ENCODE data around the gene ANKRD12. TPM values are rescaled to one million over a fixed set of nuclear protein-coding genes. Genes with fewer than 3 reads are reported as not detected.

Gene ANKRD12
- total RNA-seq, 1 experiment from 2014 or later, result 19.1 TPM

- Histone ChIP-seq H3K4me2 (ENCODE audit: low read length) (peak within 1 kb of the TSS; percentile 91), H3K9me2 (replicated peaks; ENCODE audit: low read length) (no peaks in the 10 kb centered on the region), H3K79me2 (ENCODE audit: low read length) (peaks cover 52% of the 10 kb centered on the region), H3K4me1 (ENCODE audit: insufficient read depth, low read length) (peaks cover 55% of the 10 kb centered on the region), H3K9me3 (ENCODE audit: low read length) (no peaks in the 10 kb centered on the region), H3K36me3 (ENCODE audit: low read depth, low read length) (peaks cover 7% of the 10 kb centered on the region; the same call in 1 of the 2 replicates), H3F3A (ENCODE audit: low read length, unreplicated experiment) (no peaks in the 10 kb centered on the region), H3K27me3 (ENCODE audit: low read length) (no peaks in the 10 kb centered on the region), H3K4me3 (ENCODE audit: low read length) (peak within 1 kb of the TSS; percentile 73), H2AFZ (ENCODE audit: low read length) (peak within 1 kb of the TSS; percentile 92), H3K9ac (ENCODE audit: low read length) (peak within 1 kb of the TSS; percentile 97), H3K27ac (ENCODE audit: low read length) (peak within 1 kb of the TSS; percentile 80), H4K20me1 (ENCODE audit: low read length) (peaks cover 39% of the 10 kb centered on the region)
- intact Hi-C loops (cut with micrococcal nuclease), result loop anchor here (1.0 kb wide), 3 partner anchors 8 to 412 kb away; no protein-coding TSS in a partner anchor
- BruUV-seq (replicated peaks), result TSS peak; percentile 35
- POLR2A ChIA-PET (ENCODE audit: unreplicated experiment), result interaction anchor here (0.7 to 1.2 kb wide), 2 partner anchors 35 to 78 kb away, joined by 3 to 5 read pairs; no protein-coding TSS in a partner anchor
- no peak for TF ChIP-seq EZH2 (IDR thresholded peaks at IDR 0.05; ENCODE audit: low read length, unreplicated experiment)
- no peak for TF ChIP-seq CTCF (conservative IDR thresholded peaks at IDR 0.05; ENCODE audit: low read depth, low read length)
- no peak for TF ChIP-seq EZH2phosphoT487 (IDR thresholded peaks at IDR 0.05; ENCODE audit: borderline replicate concordance, low read length)
- ATAC-seq (peak; percentile 81), DNase-seq (peak; percentile 97)
- CTCF ChIA-PET, result interaction anchor here (0.9 to 2.1 kb wide), 5 partner anchors 29 to 232 kb away, joined by 3 to 11 read pairs (median 4); partner anchors contain the start of gene TWSG1
Observed at GRCh38 chr18:9102508-9103375, 33.8 kb upstream of the ANKRD12 start, which contains the start of gene NDUFV2. Gene NDUFV2 (plus strand): TSS chr18:9102699. CDS start chr18:9102744, 45 bp downstream.

GRCh38 chr18:9103376-9103873 is 33.2 kb upstream of the ANKRD12 start:
- DNase-seq (peak; percentile 50), ATAC-seq (peak; percentile 9; the same call in 1 of the 2 replicates)
- intact Hi-C loops (cut with micrococcal nuclease), result loop anchor here (1.0 kb wide), 2 partner anchors 30 to 411 kb away; no protein-coding TSS in a partner anchor
- TF ChIP-seq EZH2 (IDR thresholded peaks at IDR 0.05; ENCODE audit: low read length, unreplicated experiment) (no peak), CTCF (conservative IDR thresholded peaks at IDR 0.05; ENCODE audit: low read depth, low read length) (peak; percentile 49; the same call in 1 of the 2 replicates)
- Histone ChIP-seq H3K9me3 (ENCODE audit: low read length) (no peaks in the 10 kb centered on the region), H3K27ac (ENCODE audit: low read length) (peak overlapping the region; percentile 80), H3K4me3 (ENCODE audit: low read length) (peak overlapping the region; percentile 73), H3K27me3 (ENCODE audit: low read length) (no peaks in the 10 kb centered on the region), H4K20me1 (ENCODE audit: low read length) (peaks cover 45% of the 10 kb centered on the region), H3K36me3 (ENCODE audit: low read depth, low read length) (peaks cover 10% of the 10 kb centered on the region; the same call in 1 of the 2 replicates), H3K4me2 (ENCODE audit: low read length) (peak overlapping the region; percentile 91), H3F3A (ENCODE audit: low read length, unreplicated experiment) (no peaks in the 10 kb centered on the region), H3K79me2 (ENCODE audit: low read length) (peaks cover 59% of the 10 kb centered on the region), H3K9me2 (replicated peaks; ENCODE audit: low read length) (no peaks in the 10 kb centered on the region), H3K9ac (ENCODE audit: low read length) (peak overlapping the region; percentile 97), H3K4me1 (ENCODE audit: insufficient read depth, low read length) (peaks cover 61% of the 10 kb centered on the region), H2AFZ (ENCODE audit: low read length) (no peak overlapping the region)
- BruUV-seq (replicated peaks), result no TSS peak
- ChIA-PET CTCF (interaction anchor here (0.6 to 2.1 kb wide), 7 partner anchors 30 to 231 kb away, joined by 3 to 11 read pairs (median 4); partner anchors contain the start of gene TWSG1), POLR2A (ENCODE audit: unreplicated experiment) (interaction anchor here (0.7 to 1.2 kb wide), 2 partner anchors 14 to 34 kb away, joined by 5 to 18 read pairs; no protein-coding TSS in a partner anchor)
